Measurements from ENCODE around the gene LANCL2.

Gene LANCL2

DNA sequence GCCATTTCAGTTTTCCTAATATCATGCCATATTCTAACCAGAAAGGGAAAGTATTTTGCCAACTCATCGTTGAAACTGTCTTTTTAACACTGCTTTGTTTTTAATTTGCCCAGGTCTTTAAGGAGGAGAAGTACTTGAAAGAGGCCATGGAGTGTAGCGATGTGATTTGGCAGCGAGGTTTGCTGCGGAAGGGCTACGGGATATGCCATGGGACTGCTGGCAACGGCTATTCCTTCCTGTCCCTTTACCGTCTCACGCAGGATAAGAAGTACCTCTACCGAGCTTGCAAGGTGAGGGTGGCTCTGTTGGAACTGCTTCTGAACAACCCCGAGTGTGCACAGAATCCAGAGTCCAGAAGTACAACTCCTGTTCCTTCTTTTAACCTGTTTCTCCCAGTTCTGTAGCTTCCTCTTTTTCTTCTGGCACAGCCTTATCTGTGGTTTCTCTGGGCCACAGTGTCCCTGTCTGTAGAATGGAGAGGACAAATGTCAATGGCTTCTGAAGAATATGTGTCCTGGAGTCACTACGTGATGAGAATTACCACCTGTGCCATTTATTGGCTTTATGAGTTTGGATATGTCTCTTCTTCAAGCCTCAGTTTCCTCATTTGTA is 60.1 kb downstream of the LANCL2 start:
- H2AK5ac ChIP-seq (ENCODE audit: low read length) = no peak overlapping the region
- no peak overlapping the region for H3K4ac ChIP-seq (ENCODE audit: low read depth, low read length)
- no peak overlapping the region for H3K4me2 ChIP-seq (ENCODE audit: low read length)
- no peak overlapping the region for H2BK120ac ChIP-seq (ENCODE audit: low read depth, low read length)
- H2BK15ac ChIP-seq (replicated peaks; ENCODE audit: low read depth) = no peak overlapping the region
- H3K27me3 ChIP-seq (ENCODE audit: insufficient read depth, low read length, poor library complexity) = no peaks in the 10 kb centered on the region
- H2BK5ac ChIP-seq (ENCODE audit: low read length) = no peak overlapping the region
- no peaks in the 10 kb centered on the region for H3K79me1 ChIP-seq (ENCODE audit: low read length)
- H3K4me1 ChIP-seq (ENCODE audit: control insufficient read depth, low read depth, low read length) = peaks cover 7% of the 10 kb centered on the region
- H3K18ac ChIP-seq (ENCODE audit: low read length) = no peak overlapping the region
- no peak overlapping the region for H3K56ac ChIP-seq (ENCODE audit: low read length)
- no CpG with 5 or more reads among the region's 11 CpGs for WGBS (ENCODE audit: extremely low coverage, insufficient coverage, low lambda C conversion rate)
- H3K23ac ChIP-seq (ENCODE audit: low read length) = no peak overlapping the region
- H3K27ac ChIP-seq (ENCODE audit: low read depth, low read length) = no peak overlapping the region
- no peak overlapping the region for H3K4me3 ChIP-seq (ENCODE audit: low read length)
- H4K5ac ChIP-seq (ENCODE audit: low read length) = no peak overlapping the region
- H3K79me2 ChIP-seq (ENCODE audit: control insufficient read depth, insufficient read depth, low read length) = no peaks in the 10 kb centered on the region
- H3K36me3 ChIP-seq (ENCODE audit: control insufficient read depth, insufficient read depth, low read length) = peaks cover 2% of the 10 kb centered on the region
- DNase-seq = no peak
- no peak overlapping the region for H4K8ac ChIP-seq (ENCODE audit: low read depth, low read length)
- no peak overlapping the region for H3K9ac ChIP-seq (ENCODE audit: low read length)

DNA sequence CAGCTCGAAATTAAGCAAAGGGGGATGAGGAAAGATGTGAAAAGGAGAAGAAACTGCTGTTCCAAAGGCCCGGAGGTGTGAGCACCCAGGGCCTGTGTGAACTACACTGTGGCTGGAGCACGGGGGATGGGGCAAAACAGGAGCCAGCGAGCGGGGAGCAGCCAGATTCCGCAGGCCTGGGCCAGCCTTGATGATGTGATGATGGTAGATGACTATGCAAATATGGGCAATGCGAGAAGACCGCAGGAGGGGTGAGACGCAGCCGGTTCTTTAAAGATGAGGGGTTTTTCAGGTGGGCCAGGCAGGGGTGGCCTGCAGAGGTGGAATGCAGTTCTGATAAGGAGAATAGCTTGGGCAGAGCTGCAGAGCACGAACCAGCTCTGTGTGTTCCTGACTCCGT is 61.5 kb downstream of the LANCL2 start:
- no peak overlapping the region for H3K18ac ChIP-seq (ENCODE audit: low read length)
- DNase-seq = peak; percentile 87
- H3K4me1 ChIP-seq (ENCODE audit: control insufficient read depth, low read depth, low read length) = peaks cover 3% of the 10 kb centered on the region
- no CpG with 5 or more reads among the region's 12 CpGs for whole genome bisulfite sequencing (ENCODE audit: extremely low coverage, insufficient coverage, low lambda C conversion rate)
- peaks cover 2% of the 10 kb centered on the region for H3K36me3 ChIP-seq (ENCODE audit: control insufficient read depth, insufficient read depth, low read length)
- H3K56ac ChIP-seq (ENCODE audit: low read length) = peak overlapping the region; percentile 43
- H3K4ac ChIP-seq (ENCODE audit: low read depth, low read length) = no peak overlapping the region
- no peak overlapping the region for H2BK15ac ChIP-seq (replicated peaks; ENCODE audit: low read depth)
- no peaks in the 10 kb centered on the region for H3K27me3 ChIP-seq (ENCODE audit: insufficient read depth, low read length, poor library complexity)
- no peak overlapping the region for H3K27ac ChIP-seq (ENCODE audit: low read depth, low read length)
- H2AK5ac ChIP-seq (ENCODE audit: low read length) = no peak overlapping the region
- H2BK5ac ChIP-seq (ENCODE audit: low read length) = peak overlapping the region; percentile 54
- H4K5ac ChIP-seq (ENCODE audit: low read length) = no peak overlapping the region
- H4K8ac ChIP-seq (ENCODE audit: low read depth, low read length) = no peak overlapping the region
- no peaks in the 10 kb centered on the region for H3K79me2 ChIP-seq (ENCODE audit: control insufficient read depth, insufficient read depth, low read length)
- H3K4me3 ChIP-seq (ENCODE audit: low read length) = no peak overlapping the region
- H3K9ac ChIP-seq (ENCODE audit: low read length) = no peak overlapping the region
- H3K79me1 ChIP-seq (ENCODE audit: low read length) = no peaks in the 10 kb centered on the region
- H3K4me2 ChIP-seq (ENCODE audit: low read length) = no peak overlapping the region
- no peak overlapping the region for H3K23ac ChIP-seq (ENCODE audit: low read length)
- H2BK120ac ChIP-seq (ENCODE audit: low read depth, low read length) = no peak overlapping the region

GRCh38 chr7:55427342-55427741 is 62.2 kb downstream of the LANCL2 start:
- Histone ChIP-seq H3K4ac (ENCODE audit: low read depth, low read length) (no peak overlapping the region), H2BK120ac (ENCODE audit: low read depth, low read length) (no peak overlapping the region), H3K4me3 (ENCODE audit: low read length) (no peak overlapping the region), H3K23ac (ENCODE audit: low read length) (no peak overlapping the region), H3K9ac (ENCODE audit: low read length) (no peak overlapping the region), H3K36me3 (ENCODE audit: control insufficient read depth, insufficient read depth, low read length) (peaks cover 2% of the 10 kb centered on the region), H3K79me2 (ENCODE audit: control insufficient read depth, insufficient read depth, low read length) (no peaks in the 10 kb centered on the region), H3K79me1 (ENCODE audit: low read length) (no peaks in the 10 kb centered on the region), H4K5ac (ENCODE audit: low read length) (no peak overlapping the region), H3K4me2 (ENCODE audit: low read length) (no peak overlapping the region), H4K8ac (ENCODE audit: low read depth, low read length) (no peak overlapping the region), H2BK5ac (ENCODE audit: low read length) (no peak overlapping the region), H3K27ac (ENCODE audit: low read depth, low read length) (no peak overlapping the region), H3K27me3 (ENCODE audit: insufficient read depth, low read length, poor library complexity) (no peaks in the 10 kb centered on the region), H3K4me1 (ENCODE audit: control insufficient read depth, low read depth, low read length) (peaks cover 3% of the 10 kb centered on the region), H2AK5ac (ENCODE audit: low read length) (no peak overlapping the region), H3K18ac (ENCODE audit: low read length) (no peak overlapping the region), H3K56ac (ENCODE audit: low read length) (no peak overlapping the region), H2BK15ac (replicated peaks; ENCODE audit: low read depth) (no peak overlapping the region)
- no CpG with 5 or more reads among the region's 4 CpGs for WGBS (ENCODE audit: extremely low coverage, insufficient coverage, low lambda C conversion rate)
- no peak for DNase-seq

GRCh38 chr7:55427800-55428199 is 62.7 kb downstream of the LANCL2 start:
- WGBS (ENCODE audit: extremely low coverage, insufficient coverage, low lambda C conversion rate) = no CpG with 5 or more reads among the region's 11 CpGs
- no peak overlapping the region for H2BK5ac ChIP-seq (ENCODE audit: low read length)
- no peak overlapping the region for H2AK5ac ChIP-seq (ENCODE audit: low read length)
- no peaks in the 10 kb centered on the region for H3K79me2 ChIP-seq (ENCODE audit: control insufficient read depth, insufficient read depth, low read length)
- no peak overlapping the region for H3K27ac ChIP-seq (ENCODE audit: low read depth, low read length)
- no peak overlapping the region for H2BK120ac ChIP-seq (ENCODE audit: low read depth, low read length)
- no peak overlapping the region for H3K4ac ChIP-seq (ENCODE audit: low read depth, low read length)
- no peak overlapping the region for H3K4me2 ChIP-seq (ENCODE audit: low read length)
- no peak overlapping the region for H2BK15ac ChIP-seq (replicated peaks; ENCODE audit: low read depth)
- no peak overlapping the region for H4K5ac ChIP-seq (ENCODE audit: low read length)
- peaks cover 2% of the 10 kb centered on the region for H3K36me3 ChIP-seq (ENCODE audit: control insufficient read depth, insufficient read depth, low read length)
- no peak overlapping the region for H4K8ac ChIP-seq (ENCODE audit: low read depth, low read length)
- no peak overlapping the region for H3K4me3 ChIP-seq (ENCODE audit: low read length)
- no peak overlapping the region for H3K23ac ChIP-seq (ENCODE audit: low read length)
- H3K9ac ChIP-seq (ENCODE audit: low read length) = no peak overlapping the region
- H3K79me1 ChIP-seq (ENCODE audit: low read length) = no peaks in the 10 kb centered on the region
- peak; percentile 14 for DNase-seq
- H3K18ac ChIP-seq (ENCODE audit: low read length) = no peak overlapping the region
- peaks cover 3% of the 10 kb centered on the region for H3K4me1 ChIP-seq (ENCODE audit: control insufficient read depth, low read depth, low read length)
- H3K56ac ChIP-seq (ENCODE audit: low read length) = no peak overlapping the region
- H3K27me3 ChIP-seq (ENCODE audit: insufficient read depth, low read length, poor library complexity) = no peaks in the 10 kb centered on the region

DNA sequence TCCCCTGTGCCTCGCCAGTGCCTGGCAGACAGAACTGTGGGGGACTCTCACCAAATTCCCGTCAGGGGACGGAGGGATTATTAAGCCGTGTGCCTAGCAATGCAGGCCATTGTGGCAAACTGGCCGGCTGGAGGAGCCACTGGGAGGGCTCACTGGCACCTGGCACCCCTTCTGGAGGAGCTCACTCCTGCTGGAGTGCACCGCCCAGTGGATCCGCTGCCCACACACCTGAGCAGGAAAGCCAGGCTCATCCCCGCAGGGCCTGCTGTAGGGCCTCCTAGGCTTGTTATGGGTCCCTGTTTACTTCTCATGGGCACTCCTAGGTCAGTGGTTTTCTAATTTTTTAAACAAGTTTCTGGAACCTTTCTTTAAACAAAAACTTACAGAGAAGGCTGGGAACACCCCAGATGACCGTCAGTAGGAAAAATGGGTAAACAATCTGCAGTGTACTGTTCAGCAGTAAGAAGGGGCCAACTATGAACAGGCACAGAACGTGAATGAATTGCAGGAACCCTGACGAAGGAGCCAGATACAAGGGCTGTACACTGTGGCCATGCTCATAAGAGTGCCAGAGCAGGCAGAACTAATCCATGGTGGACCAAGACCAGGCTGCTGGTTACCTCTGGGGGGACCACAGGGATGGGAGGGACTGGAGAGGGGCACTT is 64.8 kb downstream of the LANCL2 start:
- Histone ChIP-seq H3K79me2 (ENCODE audit: control insufficient read depth, insufficient read depth, low read length) (no peaks in the 10 kb centered on the region), H3K36me3 (ENCODE audit: control insufficient read depth, insufficient read depth, low read length) (peaks cover 2% of the 10 kb centered on the region), H3K79me1 (ENCODE audit: low read length) (no peaks in the 10 kb centered on the region), H2BK5ac (ENCODE audit: low read length) (no peak overlapping the region), H3K4me3 (ENCODE audit: low read length) (no peak overlapping the region), H2BK120ac (ENCODE audit: low read depth, low read length) (no peak overlapping the region), H3K27me3 (ENCODE audit: insufficient read depth, low read length, poor library complexity) (no peaks in the 10 kb centered on the region), H4K8ac (ENCODE audit: low read depth, low read length) (no peak overlapping the region), H4K5ac (ENCODE audit: low read length) (no peak overlapping the region), H3K23ac (ENCODE audit: low read length) (no peak overlapping the region), H3K4me2 (ENCODE audit: low read length) (no peak overlapping the region), H3K27ac (ENCODE audit: low read depth, low read length) (no peak overlapping the region), H3K56ac (ENCODE audit: low read length) (no peak overlapping the region), H2AK5ac (ENCODE audit: low read length) (no peak overlapping the region), H2BK15ac (replicated peaks; ENCODE audit: low read depth) (no peak overlapping the region), H3K4me1 (ENCODE audit: control insufficient read depth, low read depth, low read length) (peaks cover 3% of the 10 kb centered on the region), H3K18ac (ENCODE audit: low read length) (no peak overlapping the region), H3K9ac (ENCODE audit: low read length) (no peak overlapping the region), H3K4ac (ENCODE audit: low read depth, low read length) (no peak overlapping the region)
- no peak for DNase-seq
- no CpG with 5 or more reads among the region's 11 CpGs for WGBS (ENCODE audit: extremely low coverage, insufficient coverage, low lambda C conversion rate)

DNA sequence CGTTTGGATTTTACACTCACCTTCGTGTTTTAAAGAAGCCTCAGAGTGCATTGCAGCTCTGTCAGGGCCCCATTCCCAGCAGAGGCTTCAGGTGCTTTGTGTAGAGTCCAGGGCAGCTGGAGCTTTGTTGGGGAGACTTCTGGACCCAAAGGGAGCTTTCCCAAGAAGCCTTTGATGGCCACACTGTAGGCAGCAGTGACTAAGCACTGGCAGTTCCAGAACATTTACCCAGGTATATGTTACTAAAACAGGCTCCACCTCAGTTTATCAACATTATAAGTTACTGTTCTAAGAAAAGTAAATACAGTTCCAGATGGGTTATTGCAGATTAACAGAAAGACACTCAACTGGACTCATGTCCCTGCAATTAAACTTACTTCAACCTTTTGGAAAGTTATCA is 66.8 kb downstream of the LANCL2 start:
- H3K23ac ChIP-seq (ENCODE audit: low read length) = no peak overlapping the region
- no peaks in the 10 kb centered on the region for H3K27me3 ChIP-seq (ENCODE audit: insufficient read depth, low read length, poor library complexity)
- H3K9ac ChIP-seq (ENCODE audit: low read length) = no peak overlapping the region
- H4K8ac ChIP-seq (ENCODE audit: low read depth, low read length) = no peak overlapping the region
- H4K5ac ChIP-seq (ENCODE audit: low read length) = no peak overlapping the region
- no peak overlapping the region for H2BK5ac ChIP-seq (ENCODE audit: low read length)
- H2BK15ac ChIP-seq (replicated peaks; ENCODE audit: low read depth) = no peak overlapping the region
- H3K4ac ChIP-seq (ENCODE audit: low read depth, low read length) = no peak overlapping the region
- no peak overlapping the region for H3K4me3 ChIP-seq (ENCODE audit: low read length)
- no CpG with 5 or more reads among the region's 2 CpGs for WGBS (ENCODE audit: extremely low coverage, insufficient coverage, low lambda C conversion rate)
- H3K79me1 ChIP-seq (ENCODE audit: low read length) = no peaks in the 10 kb centered on the region
- H3K27ac ChIP-seq (ENCODE audit: low read depth, low read length) = no peak overlapping the region
- H3K56ac ChIP-seq (ENCODE audit: low read length) = no peak overlapping the region
- no peak overlapping the region for H2BK120ac ChIP-seq (ENCODE audit: low read depth, low read length)
- H3K36me3 ChIP-seq (ENCODE audit: control insufficient read depth, insufficient read depth, low read length) = no peaks in the 10 kb centered on the region
- H3K18ac ChIP-seq (ENCODE audit: low read length) = no peak overlapping the region
- no peak overlapping the region for H3K4me2 ChIP-seq (ENCODE audit: low read length)
- H3K79me2 ChIP-seq (ENCODE audit: control insufficient read depth, insufficient read depth, low read length) = no peaks in the 10 kb centered on the region
- no peaks in the 10 kb centered on the region for H3K4me1 ChIP-seq (ENCODE audit: control insufficient read depth, low read depth, low read length)
- no peak for DNase-seq
- H2AK5ac ChIP-seq (ENCODE audit: low read length) = no peak overlapping the region
